SK-N-SH treated with all-trans-retinoic acid at 6 μM for 48 hours (cell line): ENCODE data around the gene PERM1.
"Not testable (repeated sequence)": the region's sequence is repeated elsewhere in the genome, so short reads cannot be mapped to it uniquely, and the experiment has no call there.

ENCODE experiments used
- ATAC-seq: fragments of 200-7000 bp; cut with Tn5 transposase; 3 replicates; pipeline ENCODE4 v1.9.1; 2020; ENCODE audit warnings: mild to moderate bottlenecking, moderate library complexity
- ARNTL ChIP-seq: fragments of 450-650 bp; formaldehyde crosslinking; IDR thresholded peaks from 2 replicates; pipeline ENCODE4 v1.5.0; 2020; ENCODE audit warnings: low read depth, mild to moderate bottlenecking, moderate library complexity, borderline replicate concordance
- BACH2 ChIP-seq: fragments of 250-450 bp; sonication (Bioruptor Pico); IDR thresholded peaks from 2 replicates; pipeline ENCODE4 v1.9.0; 2021; ENCODE audit warnings: mild to moderate bottlenecking, borderline replicate concordance
- CREB5 ChIP-seq: fragments of 250-450 bp; sonication (Bioruptor Pico); IDR thresholded peaks from 2 replicates; pipeline ENCODE4 v1.5.1; 2020; ENCODE audit warnings: low read depth, mild to moderate bottlenecking, moderate library complexity
- CSDC2 ChIP-seq: fragments of 250-450 bp; sonication (Bioruptor Pico); IDR thresholded peaks from 2 replicates; pipeline ENCODE4 v1.5.0; 2020; ENCODE audit warnings: mild to moderate bottlenecking, moderate library complexity
- CSRNP3 ChIP-seq: fragments of 250-450 bp; sonication (Bioruptor Pico); IDR thresholded peaks from 2 replicates; pipeline ENCODE4 v1.5.1; 2021; ENCODE audit warnings: mild to moderate bottlenecking, moderate library complexity
- GLIS3 ChIP-seq: fragments of 250-450 bp; sonication (Bioruptor Pico); IDR thresholded peaks from 2 replicates; pipeline ENCODE4 v1.5.0; 2020; ENCODE audit warnings: mild to moderate bottlenecking, moderate library complexity
- ISL1 ChIP-seq: fragments of 250-450 bp; sonication (Bioruptor Pico); IDR thresholded peaks from 2 replicates; pipeline ENCODE4 v2.1.2; 2022; ENCODE audit warnings: mild to moderate bottlenecking, moderate library complexity
- OSR1 ChIP-seq: fragments of 250-450 bp; sonication (Bioruptor Pico); IDR thresholded peaks from 2 replicates; pipeline ENCODE4 v1.8.0; 2022; ENCODE audit warnings: moderate library complexity, mild to moderate bottlenecking, inconsistent platforms
- PATZ1 ChIP-seq: fragments of 250-450 bp; sonication (Bioruptor Pico); IDR thresholded peaks from 2 replicates; pipeline ENCODE4 v1.8.0; 2020; ENCODE audit warnings: mild to moderate bottlenecking, moderate library complexity, borderline replicate concordance
- POU6F1 ChIP-seq: fragments of 250-450 bp; sonication (Bioruptor Pico); IDR thresholded peaks from 2 replicates; pipeline ENCODE4 v1.8.0; 2021; ENCODE audit warnings: low read depth, mild to moderate bottlenecking, moderate library complexity, borderline replicate concordance
- PPARA ChIP-seq: fragments of 250-450 bp; sonication (Bioruptor Pico); IDR thresholded peaks from 2 replicates; pipeline ENCODE4 v1.5.0; 2020; ENCODE audit warnings: mild to moderate bottlenecking, borderline replicate concordance
- RARB ChIP-seq: fragments of 250-450 bp; sonication (Bioruptor Pico); IDR thresholded peaks from 2 replicates; pipeline ENCODE4 v1.8.0; 2021; ENCODE audit warnings: mild to moderate bottlenecking, moderate library complexity
- SNAI2 ChIP-seq: fragments of 250-450 bp; sonication (Bioruptor Pico); IDR thresholded peaks from 2 replicates; pipeline ENCODE4 v1.5.0; 2020; ENCODE audit warnings: mild to moderate bottlenecking, moderate library complexity
- TCF4 ChIP-seq: fragments of 250-450 bp; sonication (Bioruptor Pico); IDR thresholded peaks from 2 replicates; pipeline ENCODE4 v1.8.0; 2021; ENCODE audit warnings: mild to moderate bottlenecking, moderate library complexity, borderline replicate concordance
- TOX ChIP-seq: fragments of 250-450 bp; sonication (Bioruptor Pico); IDR thresholded peaks from 2 replicates; pipeline ENCODE4 v1.8.0; 2021; ENCODE audit warnings: mild to moderate bottlenecking, moderate library complexity, borderline replicate concordance
- TSHZ2 ChIP-seq: fragments of 250-450 bp; sonication (Bioruptor Pico); IDR thresholded peaks from 2 replicates; pipeline ENCODE4 v1.5.0; 2020; ENCODE audit warnings: mild to moderate bottlenecking, moderate library complexity
- ZFP3 ChIP-seq: fragments of 250-450 bp; sonication (Bioruptor Pico); IDR thresholded peaks from 2 replicates; pipeline ENCODE4 v1.5.0; 2020; ENCODE audit warnings: mild to moderate bottlenecking, moderate library complexity
- ZFP30 ChIP-seq: fragments of 450-650 bp; formaldehyde crosslinking; IDR thresholded peaks from 2 replicates; pipeline ENCODE4 v1.5.0; 2022; ENCODE audit warnings: mild to moderate bottlenecking, moderate library complexity
- ZNF565 ChIP-seq: fragments of 450-650 bp; formaldehyde crosslinking; conservative IDR thresholded peaks from 2 replicates; pipeline ENCODE4 v1.5.0; 2020; ENCODE audit warnings: low read depth, mild to moderate bottlenecking, moderate library complexity
- ZNF70 ChIP-seq: fragments of 450-650 bp; formaldehyde crosslinking; IDR thresholded peaks from 2 replicates; pipeline ENCODE4 v1.5.0; 2020; ENCODE audit warnings: mild to moderate bottlenecking, moderate library complexity

The PERM1 gene

GRCh38 chr1:950268-950667 lies 31.6 kb downstream of the PERM1 start (continued):
- TF ChIP-seq POU6F1 (CRISPR knock-in tag) (no peak), ZFP30 (no peak), ARNTL (CRISPR knock-in tag) (no peak), TCF4 (CRISPR knock-in tag) (no peak), BACH2 (CRISPR knock-in tag) (no peak), ZNF565 (CRISPR knock-in tag) (no peak)

GRCh38 chr1:947958-948357 lies 33.9 kb downstream of the PERM1 start:
- TF ChIP-seq CREB5 (CRISPR knock-in tag) = no peak
- no peak for TF ChIP-seq ZFP3 (CRISPR knock-in tag)
- no peak for TF ChIP-seq RARB (CRISPR knock-in tag)
- no peak for TF ChIP-seq ISL1
- TF ChIP-seq CSDC2 = no peak
- TF ChIP-seq CSRNP3 = no peak
- TF ChIP-seq ZNF565 (CRISPR knock-in tag) = no peak
- no peak for TF ChIP-seq PPARA
- TF ChIP-seq, all 23 proteins: peak for 0
- no peak for ATAC-seq

- not testable (repeated sequence) for ATAC-seq
Measured at GRCh38 chr1:946811-947210, 35.1 kb downstream of the PERM1 start.

GRCh38 chr1:945688-946556 lies 36.0 kb downstream of the PERM1 start:
- no peak for ATAC-seq
- TF ChIP-seq PPARA (no peak), CREB5 (CRISPR knock-in tag) (no peak), GLIS3 (CRISPR knock-in tag) (no peak), OSR1 (no peak), ZFP30 (no peak), CSDC2 (no peak), ISL1 (no peak), ZFP3 (CRISPR knock-in tag) (no peak), TSHZ2 (CRISPR knock-in tag) (no peak), PATZ1 (no peak), SNAI2 (no peak), ZNF565 (CRISPR knock-in tag) (no peak), RARB (CRISPR knock-in tag) (no peak), TOX (CRISPR knock-in tag) (no peak), TCF4 (CRISPR knock-in tag) (no peak), ZNF70 (no peak)
